Panc1 (cell line): Measurements from ENCODE around the gene HASPIN. TPM values are rescaled to one million over a fixed set of nuclear protein-coding genes. Genes with fewer than 3 reads are reported as not detected.

Experiments
- ATAC-seq: fragments of 200-7000 bp; cut with Tn5 transposase; 2 replicates; pipeline ENCODE4 v1.9.1; 2020; ENCODE audit warnings: mild to moderate bottlenecking, moderate library complexity
- BruUV-seq: library from RNA; stranded (reverse); fragments of 400-500 nt; replicated peaks from 2 replicates; lab custom pipeline; 2021; lab: Mats Ljungman, UMichigan
- CTCF ChIA-PET: fragments of 300-600 bp; sonication (Branson Sonifier 250); formaldehyde crosslinking; loops from one replicate; lab custom pipeline; 2022; ENCODE audit warnings: antibody characterized with exemption; lab: Charles Lee
- POLR2A ChIA-PET: fragments of 300-600 bp; sonication (Branson Sonifier 250); formaldehyde crosslinking; loops from one replicate; lab custom pipeline; 2022; ENCODE audit warnings: antibody characterized with exemption; lab: Charles Lee
- DNase-seq: peaks from one replicate; pipeline ENCODE4 v3.0.0-alpha.2; 2010; ENCODE audit warnings: low read depth, low spot score
- H3K27ac ChIP-seq: 2 replicates; pipeline ENCODE4 v1.5.1; 2011; ENCODE audit warnings: mild to moderate bottlenecking, low read length, inconsistent platforms
- H3K27me3 ChIP-seq: fragments of 200-500 bp; sonication (Bioruptor generic); 2 replicates; pipeline ENCODE4 v1.6.0; 2014; ENCODE audit warnings: low read length, inconsistent platforms; ENCODE audit not compliant: control insufficient read depth, insufficient read depth
- H3K36me3 ChIP-seq: fragments of 200-500 bp; sonication (Bioruptor generic); 2 replicates; pipeline ENCODE4 v1.5.1; 2014; ENCODE audit warnings: inconsistent platforms, mild to moderate bottlenecking, low read length, moderate library complexity; ENCODE audit not compliant: control insufficient read depth, insufficient read depth
- H3K4me1 ChIP-seq: 2 replicates; pipeline ENCODE4 v1.5.1; 2011; ENCODE audit warnings: inconsistent platforms, mild to moderate bottlenecking, low read length, moderate library complexity; ENCODE audit not compliant: control insufficient read depth, insufficient read depth
- H3K4me3 ChIP-seq, 2 experiments: 2 replicates each; pipeline ENCODE4 v1.5.1; 2011 to 2012; ENCODE audit warnings: low read depth in 2 of 2, low read length in 2 of 2, mild to moderate bottlenecking in 2 of 2, inconsistent platforms in 1 of 2, moderate library complexity in 1 of 2
- H3K9me3 ChIP-seq: fragments of 200-500 bp; sonication (Bioruptor generic); 2 replicates; pipeline ENCODE4 v1.5.1; 2014; ENCODE audit warnings: low read depth, mild to moderate bottlenecking, inconsistent platforms, low read length, moderate library complexity; ENCODE audit not compliant: control insufficient read depth, insufficient read depth
- POLR2AphosphoS5 ChIP-seq: IDR thresholded peaks from 2 replicates; pipeline ENCODE4 v1.6.1; 2012; ENCODE audit warnings: mild to moderate bottlenecking, low read depth, low read length, moderate library complexity
- SIN3A ChIP-seq: IDR thresholded peaks from 2 replicates; pipeline ENCODE4 v1.6.1; 2012; ENCODE audit warnings: low read depth, mild to moderate bottlenecking, low read length, moderate library complexity, borderline replicate concordance; ENCODE audit not compliant: insufficient read depth
- TCF7L2 ChIP-seq: IDR thresholded peaks from 2 replicates; pipeline ENCODE4 v1.6.1; 2011; ENCODE audit warnings: mild to moderate bottlenecking, low read depth, low read length, inconsistent platforms
- in situ Hi-C: cut with HindIII; loops from 2 replicates; pipeline ENCODE4 v1.10.0; 2016; ENCODE audit warnings: low sequenced_read_pairs, low pct_unique_long_range_greater_than_20kb
- intact Hi-C: fragments of 100-400 bp; cut with micrococcal nuclease; formaldehyde crosslinking; loops from one replicate; pipeline ENCODE4 v1.10.0; 2022; ENCODE audit not compliant: unreplicated experiment
- total RNA-seq: library from RNA; stranded (reverse); gene quantifications from one replicate; pipeline ENCODE4 v1.2.1, GENCODE V29; 2021; ENCODE audit not compliant: unreplicated experiment
- TF ChIP-seq, protein P1 (sequence below): fragments of 450-650 bp; IDR thresholded peaks from 2 replicates; pipeline ENCODE4 v1.5.1; 2017; ENCODE audit warnings: mild to moderate bottlenecking
- TF ChIP-seq, protein P2 (sequence below), 2 experiments: IDR thresholded peaks; 2 replicates each; pipeline ENCODE4 v1.6.1; 2011 to 2012; ENCODE audit warnings: low read depth in 2 of 2, control low read depth in 1 of 2, low read length in 1 of 2, mild to moderate bottlenecking in 1 of 2, moderate library complexity in 1 of 2; ENCODE audit not compliant: insufficient read depth in 1 of 2

HASPIN gene
- total RNA-seq, 1 experiment from 2014 or later, result 10.6 TPM

DNA sequence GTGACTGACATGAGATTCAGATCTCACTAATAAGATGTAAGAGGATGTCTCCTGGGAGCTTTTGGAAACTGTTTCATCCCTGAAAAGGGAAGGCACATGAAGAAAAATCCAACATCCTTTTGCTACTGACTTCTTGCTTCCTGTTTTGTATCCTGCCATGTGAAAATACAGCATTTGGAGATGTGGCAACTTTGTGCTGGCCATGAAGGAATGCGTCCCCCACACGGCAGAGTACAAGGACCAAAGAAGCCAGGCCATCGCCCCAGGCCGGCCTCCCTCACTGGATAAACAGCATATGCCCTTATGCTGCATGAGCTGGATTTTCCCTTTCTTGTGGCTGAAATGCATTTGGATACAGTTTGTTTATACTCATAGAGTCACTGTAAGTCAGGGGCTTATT, 5.5 kb upstream of the HASPIN start:
- no peak overlapping the region for H3K27ac ChIP-seq
- no peak for ATAC-seq
- CTCF ChIA-PET, result no interaction called here

DNA sequence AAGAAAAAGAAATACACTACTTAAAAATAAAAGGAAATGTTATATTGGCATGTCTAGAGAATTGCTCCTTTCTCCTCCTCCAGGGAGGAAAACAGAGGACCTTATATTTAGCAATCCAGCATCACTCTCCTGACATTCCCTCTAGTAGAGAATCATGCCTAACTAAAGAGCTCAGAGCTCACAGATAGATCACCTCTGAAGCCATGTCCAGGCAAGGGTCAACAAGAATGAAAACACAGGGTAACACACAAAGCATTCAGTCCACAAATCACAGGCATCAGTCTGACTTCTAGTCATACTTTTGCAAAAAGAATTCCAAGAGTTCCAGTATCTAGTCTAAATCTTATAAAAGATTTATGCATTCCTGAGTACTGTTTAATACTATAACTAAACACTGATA, 4.4 kb upstream of the HASPIN start:
- in situ Hi-C loops, result no loop called here
- H3K27ac ChIP-seq, result no peak overlapping the region
- ChIA-PET CTCF (no interaction called here), POLR2A (no interaction called here)
- no peaks in the 10 kb centered on the region for H3K9me3 ChIP-seq
- no peak for TF ChIP-seq TCF7L2
- no peak for TF ChIP-seq POLR2AphosphoS5
- TF ChIP-seq, protein P1, sequence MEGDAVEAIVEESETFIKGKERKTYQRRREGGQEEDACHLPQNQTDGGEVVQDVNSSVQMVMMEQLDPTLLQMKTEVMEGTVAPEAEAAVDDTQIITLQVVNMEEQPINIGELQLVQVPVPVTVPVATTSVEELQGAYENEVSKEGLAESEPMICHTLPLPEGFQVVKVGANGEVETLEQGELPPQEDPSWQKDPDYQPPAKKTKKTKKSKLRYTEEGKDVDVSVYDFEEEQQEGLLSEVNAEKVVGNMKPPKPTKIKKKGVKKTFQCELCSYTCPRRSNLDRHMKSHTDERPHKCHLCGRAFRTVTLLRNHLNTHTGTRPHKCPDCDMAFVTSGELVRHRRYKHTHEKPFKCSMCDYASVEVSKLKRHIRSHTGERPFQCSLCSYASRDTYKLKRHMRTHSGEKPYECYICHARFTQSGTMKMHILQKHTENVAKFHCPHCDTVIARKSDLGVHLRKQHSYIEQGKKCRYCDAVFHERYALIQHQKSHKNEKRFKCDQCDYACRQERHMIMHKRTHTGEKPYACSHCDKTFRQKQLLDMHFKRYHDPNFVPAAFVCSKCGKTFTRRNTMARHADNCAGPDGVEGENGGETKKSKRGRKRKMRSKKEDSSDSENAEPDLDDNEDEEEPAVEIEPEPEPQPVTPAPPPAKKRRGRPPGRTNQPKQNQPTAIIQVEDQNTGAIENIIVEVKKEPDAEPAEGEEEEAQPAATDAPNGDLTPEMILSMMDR, result no peak
- TF ChIP-seq, protein P2, sequence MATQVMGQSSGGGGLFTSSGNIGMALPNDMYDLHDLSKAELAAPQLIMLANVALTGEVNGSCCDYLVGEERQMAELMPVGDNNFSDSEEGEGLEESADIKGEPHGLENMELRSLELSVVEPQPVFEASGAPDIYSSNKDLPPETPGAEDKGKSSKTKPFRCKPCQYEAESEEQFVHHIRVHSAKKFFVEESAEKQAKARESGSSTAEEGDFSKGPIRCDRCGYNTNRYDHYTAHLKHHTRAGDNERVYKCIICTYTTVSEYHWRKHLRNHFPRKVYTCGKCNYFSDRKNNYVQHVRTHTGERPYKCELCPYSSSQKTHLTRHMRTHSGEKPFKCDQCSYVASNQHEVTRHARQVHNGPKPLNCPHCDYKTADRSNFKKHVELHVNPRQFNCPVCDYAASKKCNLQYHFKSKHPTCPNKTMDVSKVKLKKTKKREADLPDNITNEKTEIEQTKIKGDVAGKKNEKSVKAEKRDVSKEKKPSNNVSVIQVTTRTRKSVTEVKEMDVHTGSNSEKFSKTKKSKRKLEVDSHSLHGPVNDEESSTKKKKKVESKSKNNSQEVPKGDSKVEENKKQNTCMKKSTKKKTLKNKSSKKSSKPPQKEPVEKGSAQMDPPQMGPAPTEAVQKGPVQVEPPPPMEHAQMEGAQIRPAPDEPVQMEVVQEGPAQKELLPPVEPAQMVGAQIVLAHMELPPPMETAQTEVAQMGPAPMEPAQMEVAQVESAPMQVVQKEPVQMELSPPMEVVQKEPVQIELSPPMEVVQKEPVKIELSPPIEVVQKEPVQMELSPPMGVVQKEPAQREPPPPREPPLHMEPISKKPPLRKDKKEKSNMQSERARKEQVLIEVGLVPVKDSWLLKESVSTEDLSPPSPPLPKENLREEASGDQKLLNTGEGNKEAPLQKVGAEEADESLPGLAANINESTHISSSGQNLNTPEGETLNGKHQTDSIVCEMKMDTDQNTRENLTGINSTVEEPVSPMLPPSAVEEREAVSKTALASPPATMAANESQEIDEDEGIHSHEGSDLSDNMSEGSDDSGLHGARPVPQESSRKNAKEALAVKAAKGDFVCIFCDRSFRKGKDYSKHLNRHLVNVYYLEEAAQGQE (IDR thresholded peaks at IDR 0.05; ENCODE audit: insufficient read depth in 1 of 2, low read depth in 2 of 2, low read length in 1 of 2), result no peak
- TF ChIP-seq SIN3A, result no peak
- H3K4me1 ChIP-seq, result 0 out of 2 replicates have a peak, but pooled peaks cover 4% of the 10 kb centered on the region
- H3K27me3 ChIP-seq, result no peaks in the 10 kb centered on the region
- no TSS peak for BruUV-seq
- DNase-seq, result no peak
- peaks cover 9% of the 10 kb centered on the region for H3K36me3 ChIP-seq
- intact Hi-C loops, result no loop called here
- no peak for ATAC-seq
- no peak overlapping the region for H3K4me3 ChIP-seq

More for the DNA sequence above, 5.5 kb upstream of the HASPIN start:
- intact Hi-C loops, result no loop called here
- Histone ChIP-seq H3K9me3 (no peaks in the 10 kb centered on the region), H3K27me3 (no peaks in the 10 kb centered on the region), H3K4me1 (0 out of 2 replicates have a peak, but pooled peaks cover 4% of the 10 kb centered on the region), H3K4me3 (no peak overlapping the region), H3K36me3 (peaks cover 9% of the 10 kb centered on the region)
- TF ChIP-seq, protein P1, result no peak
- TF ChIP-seq, protein P2 (IDR thresholded peaks at IDR 0.05; ENCODE audit: insufficient read depth in 1 of 2, low read depth in 2 of 2, low read length in 1 of 2), result no peak
- no peak for TF ChIP-seq TCF7L2
- no peak for TF ChIP-seq POLR2AphosphoS5
- no peak for TF ChIP-seq SIN3A
- DNase-seq, result no peak
- in situ Hi-C loops, result no loop called here
- no TSS peak for BruUV-seq
- POLR2A ChIA-PET, result no interaction called here
